Measurements from ENCODE around the gene CFLAR. TPM values are rescaled to one million over a fixed set of nuclear protein-coding genes. Genes with fewer than 3 reads are reported as not detected.

The CFLAR gene
- total RNA-seq, 1 experiment from 2014 or later = 7.6 TPM

DNA sequence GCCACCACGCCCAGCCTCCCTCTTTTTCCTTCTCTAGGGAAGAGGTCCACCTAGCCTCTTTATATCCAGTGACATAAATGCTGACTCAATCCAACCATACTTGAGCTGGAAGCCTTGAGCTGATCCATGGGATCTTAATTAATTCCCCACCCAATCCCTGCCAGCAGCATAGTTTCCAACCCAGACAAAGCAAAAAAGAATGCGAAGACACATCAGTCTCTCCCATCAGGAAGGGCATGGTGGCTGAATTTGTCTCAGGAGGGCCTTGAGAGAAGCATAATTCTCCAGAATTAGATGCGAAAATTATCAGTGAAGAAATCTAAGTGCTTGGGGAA is 89.5 kb downstream of the CFLAR start:
- Histone ChIP-seq H2BK12ac (ENCODE audit: insufficient read length, low read depth, low read length) (no peak overlapping the region), H3K79me2 (ENCODE audit: insufficient read depth, low read length) (no peaks in the 10 kb centered on the region), H3K27me3 (ENCODE audit: insufficient read depth, low read length) (no peaks in the 10 kb centered on the region), H3K14ac (ENCODE audit: insufficient read depth, low read length) (no peak overlapping the region), H2BK15ac (ENCODE audit: low read depth, low read length) (no peak overlapping the region), H2AK5ac (ENCODE audit: insufficient read length, low read length) (no peak overlapping the region), H2BK20ac (ENCODE audit: low read depth, low read length, poor library complexity, severe bottlenecking) (no peak overlapping the region), H3T11ph (ENCODE audit: low read length) (no peak overlapping the region), H3K23ac (ENCODE audit: insufficient read length, low read depth, low read length) (no peak overlapping the region), H3K18ac (ENCODE audit: insufficient read length, low read depth, low read length) (no peak overlapping the region), H3K4me2 (ENCODE audit: insufficient read depth, insufficient read length, low read length) (no peak overlapping the region), H3K56ac (ENCODE audit: insufficient read length, low read depth, low read length) (no peak overlapping the region), H4K5ac (ENCODE audit: insufficient read length, low read depth, low read length) (no peak overlapping the region), H4K20me1 (ENCODE audit: control insufficient read depth, insufficient read depth, insufficient read length) (no peaks in the 10 kb centered on the region), H4K91ac (ENCODE audit: insufficient read length, low read depth, low read length) (no peak overlapping the region), H2BK5ac (ENCODE audit: insufficient read length, low read length) (no peak overlapping the region), H2AFZ (ENCODE audit: low read length) (no peak overlapping the region), H3K4ac (ENCODE audit: low read depth, low read length) (no peak overlapping the region), H3K9ac (ENCODE audit: extremely low read depth, insufficient read length, low read length) (no peak overlapping the region), H3K23me2 (ENCODE audit: insufficient read length, low read depth, low read length, poor library complexity, severe bottlenecking) (no peaks in the 10 kb centered on the region), H3K27ac (ENCODE audit: insufficient read length, low read depth, low read length) (no peak overlapping the region), H3K4me1 (ENCODE audit: insufficient read depth, low read length) (no peaks in the 10 kb centered on the region), H4K8ac (replicated peaks; ENCODE audit: insufficient read length, low read depth, low read length) (no peak overlapping the region), H2BK120ac (ENCODE audit: low read depth, low read length, poor library complexity, severe bottlenecking) (no peak overlapping the region), H3K9me3 (ENCODE audit: control insufficient read depth, low read depth, low read length) (no peaks in the 10 kb centered on the region), H3K79me1 (ENCODE audit: insufficient read depth, low read depth, low read length, poor library complexity, severe bottlenecking) (no peaks in the 10 kb centered on the region)
- Mint-ChIP-seq H3K4me3 (no peak overlapping the region), H3K9me3 (no peaks in the 10 kb centered on the region), H3K27me3 (ENCODE audit: low read depth) (no peaks in the 10 kb centered on the region), H3K4me1 (peaks cover 7 to 9% of the 10 kb centered on the region in 2 experiments), H3K36me3 (ENCODE audit: insufficient read depth in 1 of 3, low read depth in 3 of 3) (no peaks in the 10 kb centered on the region), H3K27ac (no peak overlapping the region)
- no CpG with 5 or more reads among the region's 3 CpGs for WGBS (ENCODE audit: extremely low coverage, insufficient read length, low lambda C conversion rate)
- TF ChIP-seq, protein P1, sequence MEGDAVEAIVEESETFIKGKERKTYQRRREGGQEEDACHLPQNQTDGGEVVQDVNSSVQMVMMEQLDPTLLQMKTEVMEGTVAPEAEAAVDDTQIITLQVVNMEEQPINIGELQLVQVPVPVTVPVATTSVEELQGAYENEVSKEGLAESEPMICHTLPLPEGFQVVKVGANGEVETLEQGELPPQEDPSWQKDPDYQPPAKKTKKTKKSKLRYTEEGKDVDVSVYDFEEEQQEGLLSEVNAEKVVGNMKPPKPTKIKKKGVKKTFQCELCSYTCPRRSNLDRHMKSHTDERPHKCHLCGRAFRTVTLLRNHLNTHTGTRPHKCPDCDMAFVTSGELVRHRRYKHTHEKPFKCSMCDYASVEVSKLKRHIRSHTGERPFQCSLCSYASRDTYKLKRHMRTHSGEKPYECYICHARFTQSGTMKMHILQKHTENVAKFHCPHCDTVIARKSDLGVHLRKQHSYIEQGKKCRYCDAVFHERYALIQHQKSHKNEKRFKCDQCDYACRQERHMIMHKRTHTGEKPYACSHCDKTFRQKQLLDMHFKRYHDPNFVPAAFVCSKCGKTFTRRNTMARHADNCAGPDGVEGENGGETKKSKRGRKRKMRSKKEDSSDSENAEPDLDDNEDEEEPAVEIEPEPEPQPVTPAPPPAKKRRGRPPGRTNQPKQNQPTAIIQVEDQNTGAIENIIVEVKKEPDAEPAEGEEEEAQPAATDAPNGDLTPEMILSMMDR (conservative IDR thresholded peaks at IDR 0.05) = no peak
- DNase-seq = no peak

Measured in H9 (cell line).